Body of pancreas (tissue), 4 donors: Measurements from ENCODE around the gene NOC2L. TPM values are rescaled to one million over a fixed set of nuclear protein-coding genes. Genes with fewer than 3 reads are reported as not detected.

Experiments used
- ATAC-seq: fragments of 150-250 bp; one replicate; pipeline ENCODE4 v1.9.1; 2016
- DNase-seq, 4 donors: peaks; one replicate each; pipeline ENCODE4 v3.0.0-alpha.2; 2019
- H3K27ac ChIP-seq, 4 donors: fragments of 200-600 bp; sonication (generic); 1 replicate in 3 of 4; 2 replicates in 1 of 4; pipeline versions ENCODE4 v1.5.1 to v1.6.1; 2016 to 2019; ENCODE audit warnings: mild to moderate bottlenecking in 1 of 4, mixed read lengths in 1 of 4, moderate library complexity in 1 of 4
- H3K27me3 ChIP-seq, 2 donors: fragments of 200-600 bp; sonication (generic); one replicate each; pipeline ENCODE4 v1.6.0; 2016; ENCODE audit warnings: mild to moderate bottlenecking in 1 of 2
- H3K36me3 ChIP-seq, 2 donors: fragments of 200-600 bp; sonication (generic); replicated peaks in 1 of 2; 2 replicates each; pipeline ENCODE4 v1.5.1; 2016; ENCODE audit warnings: low read depth in 2 of 2; ENCODE audit not compliant: insufficient read depth in 1 of 2
- H3K4me1 ChIP-seq: fragments of 200-600 bp; sonication (generic); one replicate; pipeline ENCODE4 v1.6.0; 2016
- H3K4me3 ChIP-seq, 2 donors: fragments of 200-600 bp; sonication (generic); 1 replicate in 1 of 2; 2 replicates in 1 of 2; pipeline ENCODE4 v1.5.1; 2016 to 2019
- H3K9me3 ChIP-seq, 3 donors: fragments of 200-600 bp; sonication (generic); 1 replicate in 2 of 3; 2 replicates in 1 of 3; pipeline ENCODE4 v1.5.1; 2016
- CTCF ChIP-seq, 7 experiments: fragments of 450-650 bp in 4 of 7; fragments of 200-600 bp in 3 of 7; sonication (generic) in 3 of 7; IDR thresholded peaks; one replicate each; pipeline ENCODE4 v1.5.1; 2016 to 2019; ENCODE audit warnings: antibody characterized with exemption in 7 of 7
- POLR2A ChIP-seq, 3 donors: fragments of 450-650 bp; IDR thresholded peaks; one replicate each; pipeline ENCODE4 v1.6.1; 2016; ENCODE audit warnings: antibody characterized with exemption in 3 of 3, mild to moderate bottlenecking in 2 of 3
- WGBS, 2 donors: methylation state at CpG; one replicate each; pipeline ENCODE4 v1.1.5; 2017; 5-methylcytosine and 5-hydroxymethylcytosine counted together
- intact Hi-C: fragments of 100-400 bp; cut with DNase I; formaldehyde crosslinking; loops from one replicate; pipeline ENCODE4 v1.15.1; 2023
- total RNA-seq, 2 donors: library from RNA; depleted of rRNA; stranded (reverse); fragments of >200 nt; gene quantifications; one replicate each; pipeline ENCODE4 v1.1.0, GENCODE V29; 2016

Gene NOC2L
- total RNA-seq, 2 donors from 2014 or later, result 30.6 to 32.3 TPM

GRCh38 chr1:906600-907420 is 52.2 kb downstream of the NOC2L start:
- no peak overlapping the region for H3K27ac ChIP-seq

GRCh38 chr1:905811-906599 is 53.1 kb downstream of the NOC2L start:
- no peak for ATAC-seq
- peaks cover 24% of the 10 kb centered on the region for H3K4me1 ChIP-seq
- no peaks in the 10 kb centered on the region for H3K36me3 ChIP-seq
- peak in 2 of 4 donors; percentile 1 to 18 for DNase-seq
- intact Hi-C loops, result no loop called here
- TF ChIP-seq CTCF (IDR thresholded peaks at IDR 0.05) (no peak), POLR2A (IDR thresholded peaks at IDR 0.05) (no peak)
- peaks cover 0 to 11% of the 10 kb centered on the region in 2 donors for H3K27me3 ChIP-seq
- no peaks in the 10 kb centered on the region for H3K9me3 ChIP-seq
- H3K4me3 ChIP-seq, result no peak overlapping the region
- no peak overlapping the region for H3K27ac ChIP-seq
- WGBS, 2 donors, result 38 to 52% methylated on average over 7 to 13 of the region's 13 CpGs

More at GRCh38 chr1:906600-907420, 52.2 kb downstream of the NOC2L start:
- intact Hi-C loops, result no loop called here
- H3K4me3 ChIP-seq, result no peak overlapping the region
- peaks cover 0 to 11% of the 10 kb centered on the region in 2 donors for H3K27me3 ChIP-seq
- TF ChIP-seq CTCF (IDR thresholded peaks at IDR 0.05), result no peak
- DNase-seq (peak in 1 of 4 donors; percentile 49), ATAC-seq (no peak)
- 48 to 53% methylated on average over 12 to 20 of the region's 20 CpGs for WGBS, 2 donors
- H3K36me3 ChIP-seq, result no peaks in the 10 kb centered on the region
- H3K9me3 ChIP-seq, result no peaks in the 10 kb centered on the region
- H3K4me1 ChIP-seq, result peaks cover 30% of the 10 kb centered on the region

GRCh38 chr1:905071-905749 is 53.8 kb downstream of the NOC2L start:
- 8 to 14% methylated on average over 13 to 49 of the region's 49 CpGs for WGBS, 2 donors
- H3K4me3 ChIP-seq, result no peak overlapping the region
- no peaks in the 10 kb centered on the region for H3K36me3 ChIP-seq
- intact Hi-C loops, result no loop called here
- TF ChIP-seq CTCF (IDR thresholded peaks at IDR 0.05), result no peak
- no peak for TF ChIP-seq POLR2A (IDR thresholded peaks at IDR 0.05)
- H3K27ac ChIP-seq, result no peak overlapping the region
- peak in 2 of 4 donors; percentile 25 to 39 for DNase-seq
- no peaks in the 10 kb centered on the region for H3K9me3 ChIP-seq
- H3K27me3 ChIP-seq, result peaks cover 0 to 8% of the 10 kb centered on the region in 2 donors
- peaks cover 16% of the 10 kb centered on the region for H3K4me1 ChIP-seq
- peak; percentile 24 for ATAC-seq

- TF ChIP-seq POLR2A (IDR thresholded peaks at IDR 0.05) (no peak), CTCF (IDR thresholded peaks at IDR 0.05) (peak; percentile 53 to 98 (median 95))
- Histone ChIP-seq H3K4me3 (no peak overlapping the region), H3K9me3 (no peaks in the 10 kb centered on the region), H3K36me3 (no peaks in the 10 kb centered on the region), H3K27ac (no peak overlapping the region), H3K27me3 (peaks cover 0 to 6% of the 10 kb centered on the region in 2 donors), H3K4me1 (peaks cover 14% of the 10 kb centered on the region)
- 4% methylated on average over 84 of the region's 91 CpGs; no CpG with 5 or more reads in 1 of the 2 donors for WGBS, 2 donors
- ATAC-seq (peak; percentile 86), DNase-seq (peak; percentile 73 to 84 (median 76))
- intact Hi-C loops, result no loop called here
Measured at GRCh38 chr1:904310-904950, 54.6 kb downstream of the NOC2L start.
